Ishikawa (cell line): ENCODE data around the gene KIRREL3.

Source experiments
- CEBPB ChIP-seq: IDR thresholded peaks from 2 replicates; pipeline ENCODE4 v1.6.1; 2012
- EP300 ChIP-seq: IDR thresholded peaks from 2 replicates; pipeline ENCODE4 v1.6.1; 2012; ENCODE audit warnings: borderline replicate concordance
- MAX ChIP-seq: IDR thresholded peaks from 2 replicates; pipeline ENCODE4 v1.6.1; 2012
- NFIC ChIP-seq: IDR thresholded peaks from 2 replicates; pipeline ENCODE4 v1.6.1; 2012
- RAD21 ChIP-seq: IDR thresholded peaks from 2 replicates; pipeline ENCODE4 v1.6.1; 2012; ENCODE audit warnings: low read depth
- REST ChIP-seq: IDR thresholded peaks from 2 replicates; pipeline ENCODE4 v1.6.1; 2012; ENCODE audit warnings: low read depth, mild to moderate bottlenecking
- TAF1 ChIP-seq: IDR thresholded peaks from 2 replicates; pipeline ENCODE4 v1.6.1; 2012; ENCODE audit warnings: low read depth, mild to moderate bottlenecking
- TCF12 ChIP-seq: IDR thresholded peaks from 2 replicates; pipeline ENCODE4 v1.6.1; 2012; ENCODE audit warnings: low read depth
- YY1 ChIP-seq: IDR thresholded peaks from 2 replicates; pipeline ENCODE4 v1.6.1; 2012; ENCODE audit warnings: low read depth
- ZBTB7A ChIP-seq: IDR thresholded peaks from 2 replicates; pipeline ENCODE4 v1.6.1; 2012; ENCODE audit warnings: low read depth
- TF ChIP-seq, protein P1 (sequence below): IDR thresholded peaks from 2 replicates; pipeline ENCODE4 v1.6.1; 2012

DNA sequence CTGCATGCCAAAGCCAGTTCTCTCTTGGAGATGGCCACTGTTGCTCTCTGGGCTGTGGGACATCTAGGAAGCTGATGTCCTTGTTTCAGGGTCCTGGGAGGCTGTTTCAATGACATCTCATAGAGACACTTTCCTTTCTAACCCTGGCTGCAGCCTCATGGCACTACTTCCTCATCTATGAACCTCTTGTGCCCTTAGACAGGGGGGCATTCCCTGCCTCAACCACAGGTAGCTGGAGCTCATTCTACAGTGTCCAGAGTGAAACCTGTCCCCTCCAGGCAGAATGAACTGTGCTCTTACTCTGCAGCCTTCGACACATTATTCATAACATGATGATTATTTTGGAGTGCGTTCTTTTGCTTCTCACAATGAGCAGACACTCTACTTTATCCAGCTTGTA lies 335.9 kb downstream of the KIRREL3 start:
- TF ChIP-seq MAX = no peak
- TF ChIP-seq NFIC = no peak
- TF ChIP-seq TCF12 = no peak
- no peak for TF ChIP-seq EP300
- no peak for TF ChIP-seq ZBTB7A
- no peak for TF ChIP-seq YY1
- no peak for TF ChIP-seq CEBPB
- no peak for TF ChIP-seq REST
- TF ChIP-seq TAF1 = no peak
- TF ChIP-seq RAD21 = no peak
- TF ChIP-seq, protein P1, sequence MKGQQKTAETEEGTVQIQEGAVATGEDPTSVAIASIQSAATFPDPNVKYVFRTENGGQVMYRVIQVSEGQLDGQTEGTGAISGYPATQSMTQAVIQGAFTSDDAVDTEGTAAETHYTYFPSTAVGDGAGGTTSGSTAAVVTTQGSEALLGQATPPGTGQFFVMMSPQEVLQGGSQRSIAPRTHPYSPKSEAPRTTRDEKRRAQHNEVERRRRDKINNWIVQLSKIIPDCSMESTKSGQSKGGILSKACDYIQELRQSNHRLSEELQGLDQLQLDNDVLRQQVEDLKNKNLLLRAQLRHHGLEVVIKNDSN = no peak
